Fibroblast of skin of left quadriceps (primary cell): ENCODE data around the gene RFNG.

Source experiments
- DNase-seq, 2 experiments: peaks; one replicate each; pipeline ENCODE4 v3.0.0-alpha.2; 2013; ENCODE audit warnings: low read depth in 2 of 2

Gene RFNG

GRCh38 chr17:82025401-82026107, 26.1 kb downstream of the RFNG start:
- no peak for DNase-seq

DNA sequence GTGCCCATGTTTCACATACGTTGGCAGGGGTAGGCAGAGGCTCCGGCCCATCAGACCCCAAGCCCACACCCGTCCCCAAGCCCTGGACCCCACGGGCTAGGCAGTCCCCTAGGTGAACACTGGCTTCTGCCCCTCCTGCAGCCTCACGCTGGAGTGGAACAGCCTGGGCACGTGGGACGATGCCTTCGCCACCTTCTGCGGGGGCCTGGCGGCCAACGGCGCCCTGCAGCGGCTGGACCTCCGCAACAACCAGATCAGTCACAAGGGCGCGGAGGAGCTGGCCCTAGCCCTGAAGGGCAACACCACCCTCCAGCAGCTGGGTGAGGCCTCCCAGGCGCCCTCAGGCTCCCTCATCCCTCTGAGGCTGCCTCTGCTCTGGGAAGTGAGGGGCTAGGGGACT, 26.8 kb downstream of the RFNG start:
- DNase-seq = no peak

DNA sequence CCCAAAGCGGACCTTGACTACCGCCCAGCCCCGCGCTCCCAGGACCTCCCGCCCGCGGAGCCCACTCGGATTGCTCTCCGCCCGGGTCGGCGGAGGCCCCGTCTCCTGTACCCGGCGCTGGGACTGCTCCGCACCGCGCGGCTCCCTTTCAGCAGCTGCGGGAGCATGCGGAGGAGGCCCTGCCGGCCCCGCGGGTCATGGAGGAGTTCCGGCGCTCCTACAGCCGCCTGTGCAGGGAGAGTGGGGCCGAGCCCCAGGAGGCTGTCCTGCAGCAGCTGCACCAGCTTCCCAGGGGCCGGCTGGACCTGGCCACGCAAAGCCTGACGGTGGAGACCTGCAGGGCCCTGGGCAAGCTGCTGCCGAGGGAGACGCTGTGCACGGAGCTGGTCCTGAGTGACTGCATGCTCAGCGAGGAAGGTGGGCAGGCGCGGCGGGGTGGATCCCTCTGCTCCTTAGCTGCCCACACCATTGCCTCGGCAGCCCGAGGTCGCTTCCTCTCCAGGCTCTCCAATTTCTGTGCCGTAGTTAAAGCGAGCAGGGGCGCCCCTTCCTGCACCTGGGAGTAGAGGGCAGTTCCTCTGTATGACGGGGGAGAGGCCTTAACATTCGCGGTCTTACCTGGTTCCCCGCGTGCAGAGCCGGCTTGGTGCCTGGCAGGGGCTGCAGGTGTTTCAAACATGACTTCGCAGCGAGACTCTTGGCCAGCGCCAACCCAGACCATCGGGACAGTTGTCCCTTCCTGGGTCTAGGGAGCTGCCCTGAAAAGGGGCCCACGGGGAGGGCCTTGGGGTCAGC, 28.0 kb downstream of the RFNG start:
- DNase-seq = no peak

DNA sequence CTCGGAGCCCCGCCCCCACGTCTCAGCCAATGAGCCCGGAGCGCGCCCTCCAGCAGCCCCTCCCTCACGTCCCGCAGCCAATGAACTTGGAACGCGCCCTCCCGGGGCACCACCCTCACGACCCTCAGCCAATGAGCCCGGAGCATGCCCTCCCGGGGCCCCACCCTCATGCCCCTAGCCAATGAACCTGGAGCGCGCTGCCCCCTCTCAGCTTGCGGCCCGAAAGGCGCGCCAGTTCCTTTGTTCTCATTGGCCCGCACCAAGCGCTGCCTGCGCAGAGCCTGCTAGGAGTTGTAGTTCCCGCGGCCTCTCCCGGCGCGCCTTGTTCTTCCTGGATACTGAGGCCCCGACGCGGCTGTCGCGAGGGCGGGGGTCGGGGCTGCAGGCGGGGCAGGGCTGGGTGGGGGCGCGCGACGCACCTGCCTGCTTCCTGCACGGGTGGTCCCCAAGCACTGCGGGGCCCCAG, 28.6 kb downstream of the RFNG start, which contains the start of gene LRRC45:
LRRC45 (plus strand) TSS at position 325 of the 466 bp plus-strand sequence. CDS start 339 bp downstream, outside the sequence.
- peak; percentile 99 for DNase-seq

GRCh38 chr17:82022310-82022980, 29.2 kb downstream of the RFNG start, which contains the start of gene CENPX:
Gene CENPX, minus strand, starts transcription at chr17:82022878. Its CDS starts 17 bp downstream, at chr17:82022861.
- no peak for DNase-seq

DNA sequence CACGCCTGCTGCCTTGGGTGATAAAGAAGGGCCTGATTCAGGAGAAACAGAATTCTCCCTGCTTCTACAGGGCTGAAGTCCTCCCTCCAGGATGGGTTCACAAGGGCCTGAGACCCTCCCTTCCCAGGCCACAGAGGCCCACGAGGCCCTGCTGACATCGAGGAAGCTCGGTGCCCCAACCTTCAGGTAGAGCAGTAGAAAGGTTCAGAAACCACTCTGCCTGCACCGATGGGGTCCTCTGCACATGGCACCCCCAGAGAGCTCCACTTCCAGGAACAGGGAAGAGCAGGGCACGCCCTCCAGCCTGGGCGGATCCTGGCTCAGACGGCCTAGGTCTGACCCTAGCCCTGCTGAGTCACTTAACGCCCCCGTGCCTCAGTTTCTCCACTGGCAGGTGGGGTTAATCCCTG, 29.7 kb downstream of the RFNG start:
- DNase-seq = no peak

DNA sequence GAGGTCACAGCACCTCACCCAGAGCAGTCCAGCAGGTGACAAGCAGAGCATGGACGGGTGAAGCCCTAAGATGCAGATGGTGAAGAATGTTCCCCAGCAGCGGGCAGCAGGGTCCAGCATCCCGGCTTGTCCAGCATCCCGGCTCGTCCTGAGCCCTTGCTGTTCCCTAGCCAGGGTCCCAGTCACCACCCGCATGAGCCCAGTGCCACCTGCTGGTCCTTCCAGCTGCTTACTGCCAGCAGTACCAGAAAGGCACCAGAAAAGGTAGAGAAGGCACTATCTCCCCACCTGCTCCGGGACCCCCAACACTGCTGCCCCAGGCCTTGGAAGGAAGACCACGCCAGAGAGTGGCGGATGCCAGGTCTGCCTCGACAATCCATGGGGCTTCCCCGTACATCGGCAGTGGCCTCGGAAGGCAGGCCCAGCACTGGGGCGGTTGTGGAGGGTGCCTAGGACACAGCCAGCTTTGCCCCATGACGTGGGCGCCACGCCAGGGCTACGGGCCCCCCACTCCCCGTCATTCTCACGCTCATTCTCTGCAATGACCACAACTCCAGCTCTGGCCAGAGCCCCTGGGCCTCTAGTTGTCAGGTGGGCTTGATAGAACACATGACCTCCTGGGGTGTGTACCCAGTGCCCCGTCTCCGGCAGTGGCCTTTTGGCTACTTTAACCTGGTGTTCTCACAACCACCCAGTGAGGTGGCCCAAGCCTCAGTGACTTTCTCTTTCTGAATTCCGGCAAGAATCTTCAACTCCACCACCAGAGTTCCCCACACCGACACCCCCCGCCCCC, 30.3 kb downstream of the RFNG start:
- no peak for DNase-seq

DNA sequence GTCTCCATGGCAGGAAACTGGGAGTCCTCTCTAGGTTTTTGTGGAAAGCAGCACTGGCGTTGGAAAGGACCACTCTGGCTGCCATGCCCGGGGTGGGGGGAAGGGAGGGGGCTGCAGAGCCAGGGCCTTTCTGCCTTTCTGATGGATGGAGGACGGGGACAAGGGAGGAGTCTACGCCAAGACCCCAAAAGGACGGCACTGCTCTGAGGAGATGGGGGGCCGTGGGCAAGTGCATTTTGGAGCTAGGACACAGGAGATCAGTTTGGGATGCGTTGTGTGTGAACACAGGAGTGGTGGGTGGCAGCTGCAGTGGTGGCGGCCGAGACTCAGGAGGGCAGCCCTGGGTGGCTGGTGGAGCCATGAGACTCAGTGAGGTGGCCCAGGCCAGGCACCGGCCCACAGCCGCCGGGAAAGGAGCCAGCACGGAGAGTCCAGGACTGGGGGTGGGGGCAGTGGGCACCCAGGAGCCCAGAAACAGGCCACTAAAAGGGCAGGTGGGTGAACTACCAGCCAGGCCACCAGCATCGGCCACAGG, 31.0 kb downstream of the RFNG start:
- DNase-seq = no peak

- no peak for DNase-seq
Measured at GRCh38 chr17:82019690-82020571, 31.7 kb downstream of the RFNG start.

GRCh38 chr17:82018989-82019689, 32.5 kb downstream of the RFNG start:
- no peak for DNase-seq

- DNase-seq = no peak
Measured at GRCh38 chr17:82018152-82018988, 33.2 kb downstream of the RFNG start.

DNA sequence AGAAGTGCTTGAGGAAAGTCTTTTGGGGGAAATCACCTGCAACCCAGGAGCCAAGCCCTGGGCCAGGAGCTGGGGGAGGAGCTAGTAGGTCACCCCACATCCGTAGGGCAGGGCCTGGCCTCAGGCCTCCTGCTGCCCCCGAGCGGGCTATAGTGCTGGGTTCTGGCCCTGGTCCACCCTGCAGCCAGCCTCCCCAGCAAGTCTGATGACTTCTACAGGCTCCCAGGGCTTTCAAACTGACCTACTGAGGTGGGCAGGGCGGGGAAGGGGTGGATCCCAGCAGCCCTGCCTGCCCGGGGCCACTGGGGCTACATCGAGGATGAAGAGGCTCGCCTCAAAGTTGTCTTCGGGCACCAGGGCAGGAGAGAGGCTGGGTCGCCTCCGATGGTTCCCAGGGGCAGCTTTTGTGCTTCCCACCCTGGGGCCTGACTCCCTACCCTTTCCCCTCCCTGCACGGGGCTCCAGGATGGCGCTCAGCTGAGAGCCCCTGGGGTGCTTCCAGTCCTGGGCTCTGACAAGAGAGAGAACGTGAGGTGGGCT, 33.9 kb downstream of the RFNG start:
- no peak for DNase-seq

DNA sequence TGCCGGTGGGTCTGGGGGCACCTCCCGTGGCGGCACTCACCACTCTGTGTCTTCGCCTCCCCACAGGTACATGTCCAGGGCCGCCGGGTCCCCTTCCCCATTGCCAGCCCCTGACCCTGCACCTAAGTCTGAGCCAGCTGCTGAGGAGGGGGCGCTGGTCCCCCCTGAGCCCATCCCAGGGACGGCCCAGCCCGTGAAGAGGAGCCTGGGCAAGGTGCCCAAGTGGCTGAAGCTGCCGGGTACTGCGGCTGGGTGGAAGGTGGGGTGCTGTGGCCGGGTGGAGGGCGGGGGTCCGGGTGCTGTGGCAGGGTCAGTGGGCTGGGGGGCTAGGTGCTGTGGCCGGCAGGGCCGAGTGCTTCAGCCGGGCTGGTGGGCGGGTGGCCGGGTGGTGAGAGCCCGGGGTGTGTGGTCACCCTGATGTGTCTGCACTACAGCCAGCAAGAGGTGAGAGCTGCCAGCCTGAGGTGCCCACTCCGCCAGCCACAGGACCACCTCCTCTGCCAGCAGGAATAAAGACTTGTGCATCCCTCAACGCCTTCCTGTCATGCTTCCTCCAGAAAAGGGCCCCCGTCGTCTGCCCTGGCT, 34.6 kb downstream of the RFNG start:
- DNase-seq = no peak

- no peak for DNase-seq
Measured at GRCh38 chr17:82016061-82016874, 35.3 kb downstream of the RFNG start.

DNA sequence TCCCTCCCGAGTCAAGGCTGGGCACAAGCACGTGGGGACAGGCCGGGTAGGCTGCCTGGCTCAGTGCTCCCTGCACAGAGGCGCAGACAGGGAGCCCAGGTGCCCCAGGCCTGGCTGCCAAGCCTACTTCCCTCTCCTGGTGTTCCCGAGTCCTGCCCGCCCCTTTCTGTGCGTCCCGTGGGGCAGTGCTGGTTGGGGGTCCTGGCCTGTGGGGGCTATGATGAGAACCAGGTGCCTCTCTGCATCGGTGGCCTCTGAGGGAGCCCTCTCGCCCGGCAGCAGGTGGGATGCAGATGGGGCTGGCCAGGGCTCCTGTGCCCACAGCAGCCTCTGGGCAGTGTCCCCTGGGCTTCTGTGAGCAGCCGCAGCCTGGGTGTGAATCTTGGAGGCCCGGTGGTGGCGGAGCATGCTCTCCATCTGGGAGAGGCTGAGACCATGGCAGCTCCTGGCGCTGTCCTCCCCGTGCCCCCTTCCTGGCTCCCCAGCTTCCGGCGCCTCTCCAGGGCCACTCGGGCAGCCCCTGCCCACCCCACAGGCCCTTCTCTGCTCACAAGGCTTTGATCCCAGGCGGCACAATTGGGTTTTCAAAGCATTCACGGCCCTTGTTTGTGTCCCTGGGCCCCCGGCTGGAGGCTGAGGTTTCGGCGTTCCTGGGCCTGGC, 36.2 kb downstream of the RFNG start:
- no peak for DNase-seq

DNA sequence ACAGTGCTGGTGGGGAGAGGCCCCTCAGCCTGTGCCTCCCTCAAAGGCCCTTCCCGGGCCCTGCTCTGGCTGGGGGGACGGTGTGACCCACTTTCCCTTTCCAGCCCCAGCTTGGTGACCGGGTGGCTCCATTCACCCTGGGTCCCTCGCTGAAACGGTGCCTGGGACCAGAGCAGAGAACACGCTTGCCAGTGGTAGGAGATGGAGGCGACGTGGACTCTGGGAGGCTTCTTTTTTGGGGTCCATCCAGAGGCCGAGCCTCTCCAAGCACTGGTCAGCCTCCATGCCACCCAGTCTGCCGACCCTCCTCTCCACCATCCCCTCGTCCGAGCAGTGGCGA, 36.7 kb downstream of the RFNG start:
- no peak for DNase-seq

DNA sequence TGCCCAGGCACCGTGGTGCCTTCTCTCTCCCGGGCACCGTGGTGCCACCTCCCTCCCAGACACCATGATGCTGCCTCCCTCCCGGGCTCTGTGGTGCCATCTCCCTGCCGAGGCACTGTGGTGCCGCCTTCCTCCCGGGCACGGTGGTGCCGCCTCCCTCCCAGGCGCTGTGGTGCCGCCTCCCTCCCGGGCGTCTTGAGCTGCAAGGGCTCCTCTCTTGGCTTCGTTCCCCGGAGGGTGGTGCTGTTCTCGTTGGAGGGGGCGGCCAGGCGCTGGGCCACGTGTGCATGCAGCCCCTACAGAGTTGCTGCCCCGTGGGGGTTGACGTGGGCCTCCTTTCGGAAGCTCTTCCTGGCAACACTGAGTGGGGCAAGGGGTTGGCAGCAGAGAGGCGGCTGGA, 37.2 kb downstream of the RFNG start:
- DNase-seq = no peak
